HepG2 (cell line): ENCODE results near the gene MYO10. TPM values are rescaled to one million over a fixed set of nuclear protein-coding genes. Genes with fewer than 3 reads are reported as not detected.

Source experiments
- ATAC-seq: fragments of 200-7000 bp; cut with Tn5 transposase; 3 replicates; pipeline ENCODE4 v1.9.1; 2020; ENCODE audit warnings: mild to moderate bottlenecking, moderate library complexity
- BruUV-seq: library from RNA; stranded (reverse); fragments of 400-500 nt; replicated peaks from 2 replicates; lab custom pipeline; 2021; lab: Mats Ljungman, UMichigan
- CTCF ChIA-PET: fragments of 300-600 bp; formaldehyde crosslinking; extraction: SDS; loops from one replicate; lab custom pipeline; 2021; ENCODE audit warnings: low total read pairs, inconsistent platforms, low intra/inter-chr PET ratio; lab: Yijun Ruan, JAX
- POLR2A ChIA-PET: fragments of 350-600 bp; sonication (Branson Sonifier 250); formaldehyde crosslinking; loops from one replicate; lab custom pipeline; 2020; ENCODE audit warnings: antibody characterized with exemption, inconsistent platforms; lab: Yijun Ruan, JAX
- DNase-seq: peaks from one replicate; pipeline ENCODE4 v3.0.0-alpha.2; 2015; ENCODE audit warnings: low spot score
- FAIRE-seq: peaks from 3 replicates; lab custom pipeline; 2011; peaks lifted over from hg19 to GRCh38; lab: Jason Lieb, UNC
- H2AFZ ChIP-seq: one replicate; pipeline ENCODE4 v1.6.1; 2011; ENCODE audit warnings: low read length, inconsistent platforms
- H3K27ac ChIP-seq: fragments of 300-600 bp; 3 replicates; pipeline ENCODE4 v1.8.0; 2011; ENCODE audit warnings: mixed run types, mild to moderate bottlenecking, mixed read lengths, low read length, inconsistent platforms; ENCODE audit not compliant: insufficient read depth; ENCODE audit errors: extremely low read length
- H3K27me3 ChIP-seq, 2 experiments: fragments of 200-600 bp in 1 of 2; 2 replicates in 1 of 2; 3 replicates in 1 of 2; pipeline versions ENCODE4 v1.6.0 to v1.8.0; 2011; ENCODE audit warnings: low read length in 2 of 2, mild to moderate bottlenecking in 2 of 2, moderate library complexity in 2 of 2, inconsistent platforms in 1 of 2; ENCODE audit not compliant: insufficient read depth in 2 of 2, control insufficient read depth in 1 of 2
- H3K36me3 ChIP-seq, 2 experiments: fragments of 200-600 bp in 1 of 2; replicated peaks in 1 of 2; 2 replicates in 1 of 2; 3 replicates in 1 of 2; pipeline versions ENCODE4 v1.5.1 to v1.8.0; 2011; ENCODE audit warnings: low read length in 2 of 2, inconsistent platforms in 1 of 2; ENCODE audit not compliant: insufficient read depth in 2 of 2, control insufficient read depth in 1 of 2
- H3K4me1 ChIP-seq: 2 replicates; pipeline ENCODE4 v1.5.1; 2012; ENCODE audit warnings: low read length, inconsistent platforms; ENCODE audit not compliant: insufficient read depth
- H3K4me2 ChIP-seq: 2 replicates; pipeline ENCODE4 v1.6.0; 2011; ENCODE audit warnings: low read depth, low read length, inconsistent platforms
- H3K4me3 ChIP-seq, 3 experiments: fragments of 200-600 bp in 1 of 3; sonication (generic), shearing (Covaris generic) in 1 of 3; replicated peaks in 1 of 3; 2 replicates each; pipeline ENCODE4 v1.5.1; 2011 to 2016; ENCODE audit warnings: low read length in 3 of 3, inconsistent platforms in 2 of 3, low read depth in 2 of 3, mild to moderate bottlenecking in 2 of 3, control low read depth in 1 of 3, mixed read lengths in 1 of 3; ENCODE audit not compliant: insufficient read depth in 1 of 3
- H3K79me2 ChIP-seq: one replicate; pipeline ENCODE4 v1.6.1; 2011; ENCODE audit warnings: low read length, inconsistent platforms; ENCODE audit not compliant: insufficient read depth
- H3K9ac ChIP-seq: 2 replicates; pipeline ENCODE4 v1.6.0; 2011; ENCODE audit warnings: mild to moderate bottlenecking, low read depth, low read length, inconsistent platforms; ENCODE audit not compliant: insufficient read depth
- H3K9me3 ChIP-seq: 2 replicates; pipeline ENCODE4 v1.5.1; 2012; ENCODE audit warnings: mild to moderate bottlenecking, low read length
- H4K20me1 ChIP-seq: 2 replicates; pipeline ENCODE4 v1.6.0; 2011; ENCODE audit warnings: inconsistent platforms, mild to moderate bottlenecking, low read length, moderate library complexity; ENCODE audit not compliant: insufficient read depth
- AGO1 ChIP-seq: fragments of 200-400 bp; formaldehyde crosslinking; IDR thresholded peaks from 2 replicates; pipeline ENCODE4 v1.6.1; 2017; ENCODE audit warnings: mild to moderate bottlenecking, low read depth, low read length, moderate library complexity; ENCODE audit not compliant: poor library complexity, severe bottlenecking
- BRD4 ChIP-seq: sonication (generic); formaldehyde crosslinking; IDR thresholded peaks from 2 replicates; pipeline ENCODE4 v1.4.0; 2020; ENCODE audit warnings: missing genetic modification reagents
- FOXA3 ChIP-seq: IDR thresholded peaks from 2 replicates; pipeline ENCODE4 v1.6.1; 2016; ENCODE audit warnings: missing genetic modification reagents, missing compliant biosample characterization
- FOXM1 ChIP-seq: sonication (generic); formaldehyde crosslinking; IDR thresholded peaks from 2 replicates; pipeline ENCODE4 v1.5.0; 2020; ENCODE audit warnings: missing genetic modification reagents
- KDM1A ChIP-seq: IDR thresholded peaks from 2 replicates; pipeline ENCODE4 v1.6.1; 2016; ENCODE audit warnings: missing compliant biosample characterization
- KDM5A ChIP-seq: fragments of 200-600 bp; sonication (generic); IDR thresholded peaks from 2 replicates; pipeline ENCODE4 v1.7.0; 2018; ENCODE audit warnings: antibody characterized with exemption, mild to moderate bottlenecking, low read length, borderline replicate concordance
- MAFF ChIP-seq: IDR thresholded peaks from 2 replicates; pipeline ENCODE4 v1.6.1; 2011; ENCODE audit warnings: low read depth, low read length, improper control_type of control experiment
- NR3C1 ChIP-seq: sonication (generic); formaldehyde crosslinking; IDR thresholded peaks from 2 replicates; pipeline ENCODE4 v1.4.0; 2020; ENCODE audit warnings: missing genetic modification reagents
- PRDM10 ChIP-seq: sonication (generic); formaldehyde crosslinking; IDR thresholded peaks from 2 replicates; pipeline ENCODE4 v1.4.0; 2020; ENCODE audit warnings: low read depth, missing genetic modification reagents
- REXO4 ChIP-seq: sonication (generic); formaldehyde crosslinking; IDR thresholded peaks from 2 replicates; pipeline ENCODE4 v1.8.0; 2022; ENCODE audit warnings: missing genetic modification reagents, mild to moderate bottlenecking, borderline replicate concordance
- YEATS2 ChIP-seq: sonication (generic); formaldehyde crosslinking; IDR thresholded peaks from 2 replicates; pipeline ENCODE4 v1.4.0; 2020; ENCODE audit warnings: missing genetic modification reagents, borderline replicate concordance
- ZBTB10 ChIP-seq: sonication (generic); formaldehyde crosslinking; IDR thresholded peaks from 2 replicates; pipeline ENCODE4 v1.4.0; 2020; ENCODE audit warnings: missing genetic modification reagents, borderline replicate concordance
- ZNF503 ChIP-seq: sonication (generic); formaldehyde crosslinking; IDR thresholded peaks from 2 replicates; pipeline ENCODE4 v1.4.0; 2020; ENCODE audit warnings: missing genetic modification reagents
- ZNF530 ChIP-seq: sonication (generic); formaldehyde crosslinking; IDR thresholded peaks from 2 replicates; pipeline ENCODE4 v1.5.0; 2020; ENCODE audit warnings: low read depth, mild to moderate bottlenecking, missing genetic modification reagents
- ZNF737 ChIP-seq: sonication (generic); formaldehyde crosslinking; IDR thresholded peaks from 2 replicates; pipeline ENCODE4 v1.5.0; 2020; ENCODE audit warnings: missing genetic modification reagents, mild to moderate bottlenecking, borderline replicate concordance
- ZSCAN20 ChIP-seq: sonication (generic); formaldehyde crosslinking; IDR thresholded peaks from 2 replicates; pipeline ENCODE4 v1.4.0; 2020; ENCODE audit warnings: missing genetic modification reagents, mild to moderate bottlenecking, borderline replicate concordance
- WGBS: methylation state at CpG from one replicate; pipeline ENCODE4 v1.1.6; 2017; ENCODE audit warnings: low lambda C conversion rate; 5-methylcytosine and 5-hydroxymethylcytosine counted together
- in situ Hi-C: cut with HindIII; loops from 2 replicates; pipeline ENCODE4 v1.10.0; 2017; ENCODE audit warnings: low pct_unique_long_range_greater_than_20kb; ENCODE audit not compliant: extremely low pct_ligation_motif_present
- intact Hi-C: fragments of 100-400 bp; cut with micrococcal nuclease; formaldehyde crosslinking; loops from one replicate; pipeline ENCODE4 v1.10.0; 2022; ENCODE audit not compliant: unreplicated experiment
- polyA plus RNA-seq, 8 experiments: library from polyadenylated mRNA; depleted of rRNA in 3 of 8; stranded (reverse) in 7 of 8; unstranded in 1 of 8; fragments of >200 nt; fragmentation: Illumina TruSeq in 4 of 8; extraction: Trizol in 4 of 8; gene quantifications; 2 replicates each; pipeline versions ENCODE4 v1.2.1 to v1.2.3, GENCODE V29; 2011 to 2016; ENCODE audit warnings: low read depth in 4 of 8, missing spikeins in 1 of 8, mixed read lengths in 1 of 8; ENCODE audit not compliant: insufficient read depth in 1 of 8
- total RNA-seq, 5 experiments: library from RNA; depleted of rRNA; stranded (reverse); fragments of >200 nt; fragmentation: Illumina TruSeq; extraction: Trizol; gene quantifications; 2 replicates each; pipeline ENCODE4 v1.2.3, GENCODE V29; 2016; ENCODE audit warnings: low read depth in 1 of 5

Gene MYO10
- total and polyA plus RNA-seq, 2 of the 13 experiments (the other 11 are each of a cell fraction or from before 2014, with no cell fraction given) = 4.5 to 14.0 TPM

- no peak for TF ChIP-seq PRDM10 (CRISPR knock-in tag)
- no peak for TF ChIP-seq FOXA3 (CRISPR knock-in tag)
- TF ChIP-seq REXO4 (CRISPR knock-in tag) = no peak
- TF ChIP-seq ZNF737 (CRISPR knock-in tag) = no peak
- TF ChIP-seq YEATS2 (CRISPR knock-in tag) = no peak
- TF ChIP-seq AGO1 = no peak
Measured at GRCh38 chr5:16755641-16756040, 180.4 kb downstream of the MYO10 start (continued).

GRCh38 chr5:16754601-16755000 lies 181.5 kb downstream of the MYO10 start:
- 96% methylated on average over 3 of the region's 3 CpGs for WGBS
- no peak for ATAC-seq
- TF ChIP-seq FOXM1 (no peak), NR3C1 (CRISPR knock-in tag) (no peak), ZSCAN20 (CRISPR knock-in tag) (no peak), BRD4 (CRISPR knock-in tag) (no peak), ZBTB10 (no peak), ZNF503 (CRISPR knock-in tag) (no peak), ZNF530 (CRISPR knock-in tag) (no peak), KDM1A (CRISPR knock-in tag) (no peak), KDM5A (no peak), MAFF (no peak)

More at GRCh38 chr5:16754601-16755000, 181.5 kb downstream of the MYO10 start:
- Histone ChIP-seq H3K36me3 (no peaks in the 10 kb centered on the region), H3K9me3 (no peaks in the 10 kb centered on the region), H2AFZ (no peak overlapping the region), H3K9ac (no peak overlapping the region), H3K27ac (no peak overlapping the region), H3K4me3 (no peak overlapping the region), H4K20me1 (no peaks in the 10 kb centered on the region), H3K79me2 (no peaks in the 10 kb centered on the region), H3K4me1 (peaks cover 30% of the 10 kb centered on the region), H3K4me2 (no peak overlapping the region), H3K27me3 (no peaks in the 10 kb centered on the region; a peak in 1 of 5 replicates)
- FAIRE-seq (no peak), DNase-seq (no peak)
- intact Hi-C loops = no loop called here
- in situ Hi-C loops = no loop called here
- ChIA-PET POLR2A (interaction anchor here (2.5 kb wide), 1 partner anchor 17 kb away, joined by 11 read pairs; no protein-coding TSS in a partner anchor), CTCF (no interaction called here)
- no TSS peak for BruUV-seq
